ENCODE data around the gene TYW1B.
"Not testable (repeated sequence)": the region's sequence is repeated elsewhere in the genome, so short reads cannot be mapped to it uniquely, and the experiment has no call there.

DNA sequence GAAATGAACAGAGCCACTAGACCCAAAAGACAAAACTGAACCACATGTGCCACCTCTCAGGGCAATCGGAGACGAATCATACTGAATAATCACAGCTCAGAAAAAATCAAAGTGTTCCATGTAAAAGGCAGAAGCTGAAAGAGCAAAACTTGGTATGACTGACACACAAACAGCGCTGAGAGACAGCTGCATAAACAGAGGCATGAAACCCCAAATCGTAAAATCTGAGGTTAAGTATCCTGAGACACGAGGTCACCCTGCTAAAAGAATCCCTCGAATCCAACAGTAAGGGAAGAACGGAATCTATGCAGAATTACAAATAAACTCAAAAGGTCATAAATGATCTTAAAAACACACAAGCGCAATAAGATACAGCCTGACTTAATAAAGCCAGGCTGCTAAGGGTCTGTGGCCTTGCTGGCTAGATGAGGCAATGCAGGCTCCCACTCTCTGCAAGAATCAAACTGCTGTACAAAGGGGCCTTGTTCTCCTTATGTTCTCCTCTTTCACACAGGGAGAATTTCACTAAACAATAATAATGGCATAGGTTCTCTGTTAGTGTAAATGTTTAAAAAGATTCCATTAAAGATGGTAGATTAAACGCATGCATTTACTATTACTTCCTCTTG is 247.7 kb downstream of the TYW1B start:
- TF ChIP-seq POLR2AphosphoS5 (IDR thresholded peaks at IDR 0.05; ENCODE audit: insufficient read depth in 1 of 2, low read depth in 1 of 2) = not testable (repeated sequence)
- TF ChIP-seq, protein P1, sequence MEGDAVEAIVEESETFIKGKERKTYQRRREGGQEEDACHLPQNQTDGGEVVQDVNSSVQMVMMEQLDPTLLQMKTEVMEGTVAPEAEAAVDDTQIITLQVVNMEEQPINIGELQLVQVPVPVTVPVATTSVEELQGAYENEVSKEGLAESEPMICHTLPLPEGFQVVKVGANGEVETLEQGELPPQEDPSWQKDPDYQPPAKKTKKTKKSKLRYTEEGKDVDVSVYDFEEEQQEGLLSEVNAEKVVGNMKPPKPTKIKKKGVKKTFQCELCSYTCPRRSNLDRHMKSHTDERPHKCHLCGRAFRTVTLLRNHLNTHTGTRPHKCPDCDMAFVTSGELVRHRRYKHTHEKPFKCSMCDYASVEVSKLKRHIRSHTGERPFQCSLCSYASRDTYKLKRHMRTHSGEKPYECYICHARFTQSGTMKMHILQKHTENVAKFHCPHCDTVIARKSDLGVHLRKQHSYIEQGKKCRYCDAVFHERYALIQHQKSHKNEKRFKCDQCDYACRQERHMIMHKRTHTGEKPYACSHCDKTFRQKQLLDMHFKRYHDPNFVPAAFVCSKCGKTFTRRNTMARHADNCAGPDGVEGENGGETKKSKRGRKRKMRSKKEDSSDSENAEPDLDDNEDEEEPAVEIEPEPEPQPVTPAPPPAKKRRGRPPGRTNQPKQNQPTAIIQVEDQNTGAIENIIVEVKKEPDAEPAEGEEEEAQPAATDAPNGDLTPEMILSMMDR (IDR thresholded peaks at IDR 0.05) = not testable (repeated sequence)

All from vagina (tissue), 2 donors.